Adipocyte (in vitro differentiated cells): ENCODE results near the gene ITIH3.

Experiments used
- DNase-seq: peaks from one replicate; pipeline ENCODE4 v3.0.0-alpha.2; 2015; ENCODE audit warnings: low read depth
- H3K27me3 ChIP-seq: replicated peaks from 2 replicates; pipeline ENCODE4 v1.7.0; 2013; ENCODE audit warnings: mild to moderate bottlenecking, low read length, moderate library complexity; ENCODE audit not compliant: control insufficient read depth, insufficient read depth
- H3K36me3 ChIP-seq: 2 replicates; pipeline ENCODE4 v1.7.0; 2013; ENCODE audit warnings: low read length, mild to moderate bottlenecking, moderate library complexity; ENCODE audit not compliant: control insufficient read depth, insufficient read depth, severe bottlenecking
- H3K4me1 ChIP-seq: 2 replicates; pipeline ENCODE4 v1.7.0; 2013; ENCODE audit warnings: mild to moderate bottlenecking, low read length, moderate library complexity; ENCODE audit not compliant: control insufficient read depth, insufficient read depth
- H3K4me3 ChIP-seq: 2 replicates; pipeline ENCODE4 v1.7.0; 2013; ENCODE audit warnings: mild to moderate bottlenecking, low read length, moderate library complexity
- H3K9ac ChIP-seq: 2 replicates; pipeline ENCODE4 v1.7.0; 2013; ENCODE audit warnings: mild to moderate bottlenecking, low read length, moderate library complexity
- H3K9me3 ChIP-seq: 2 replicates; pipeline ENCODE4 v1.7.0; 2013; ENCODE audit warnings: mild to moderate bottlenecking, low read length, moderate library complexity; ENCODE audit not compliant: control insufficient read depth

Gene ITIH3, protein sequence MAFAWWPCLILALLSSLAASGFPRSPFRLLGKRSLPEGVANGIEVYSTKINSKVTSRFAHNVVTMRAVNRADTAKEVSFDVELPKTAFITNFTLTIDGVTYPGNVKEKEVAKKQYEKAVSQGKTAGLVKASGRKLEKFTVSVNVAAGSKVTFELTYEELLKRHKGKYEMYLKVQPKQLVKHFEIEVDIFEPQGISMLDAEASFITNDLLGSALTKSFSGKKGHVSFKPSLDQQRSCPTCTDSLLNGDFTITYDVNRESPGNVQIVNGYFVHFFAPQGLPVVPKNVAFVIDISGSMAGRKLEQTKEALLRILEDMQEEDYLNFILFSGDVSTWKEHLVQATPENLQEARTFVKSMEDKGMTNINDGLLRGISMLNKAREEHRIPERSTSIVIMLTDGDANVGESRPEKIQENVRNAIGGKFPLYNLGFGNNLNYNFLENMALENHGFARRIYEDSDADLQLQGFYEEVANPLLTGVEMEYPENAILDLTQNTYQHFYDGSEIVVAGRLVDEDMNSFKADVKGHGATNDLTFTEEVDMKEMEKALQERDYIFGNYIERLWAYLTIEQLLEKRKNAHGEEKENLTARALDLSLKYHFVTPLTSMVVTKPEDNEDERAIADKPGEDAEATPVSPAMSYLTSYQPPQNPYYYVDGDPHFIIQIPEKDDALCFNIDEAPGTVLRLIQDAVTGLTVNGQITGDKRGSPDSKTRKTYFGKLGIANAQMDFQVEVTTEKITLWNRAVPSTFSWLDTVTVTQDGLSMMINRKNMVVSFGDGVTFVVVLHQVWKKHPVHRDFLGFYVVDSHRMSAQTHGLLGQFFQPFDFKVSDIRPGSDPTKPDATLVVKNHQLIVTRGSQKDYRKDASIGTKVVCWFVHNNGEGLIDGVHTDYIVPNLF

GRCh38 chr3:52794612-52795099 is at the start of gene ITIH3:
Gene ITIH3 (plus strand): TSS chr3:52794796. CDS start chr3:52794804, 8 bp downstream.
- Histone ChIP-seq H3K36me3 (peaks cover 3% of the 10 kb centered on the region), H3K4me3 (no peak within 1 kb of the TSS), H3K9ac (no peak within 1 kb of the TSS), H3K27me3 (peaks cover 4% of the 10 kb centered on the region), H3K4me1 (peaks cover 8% of the 10 kb centered on the region), H3K9me3 (no peaks in the 10 kb centered on the region)
- DNase-seq: no peak

DNA sequence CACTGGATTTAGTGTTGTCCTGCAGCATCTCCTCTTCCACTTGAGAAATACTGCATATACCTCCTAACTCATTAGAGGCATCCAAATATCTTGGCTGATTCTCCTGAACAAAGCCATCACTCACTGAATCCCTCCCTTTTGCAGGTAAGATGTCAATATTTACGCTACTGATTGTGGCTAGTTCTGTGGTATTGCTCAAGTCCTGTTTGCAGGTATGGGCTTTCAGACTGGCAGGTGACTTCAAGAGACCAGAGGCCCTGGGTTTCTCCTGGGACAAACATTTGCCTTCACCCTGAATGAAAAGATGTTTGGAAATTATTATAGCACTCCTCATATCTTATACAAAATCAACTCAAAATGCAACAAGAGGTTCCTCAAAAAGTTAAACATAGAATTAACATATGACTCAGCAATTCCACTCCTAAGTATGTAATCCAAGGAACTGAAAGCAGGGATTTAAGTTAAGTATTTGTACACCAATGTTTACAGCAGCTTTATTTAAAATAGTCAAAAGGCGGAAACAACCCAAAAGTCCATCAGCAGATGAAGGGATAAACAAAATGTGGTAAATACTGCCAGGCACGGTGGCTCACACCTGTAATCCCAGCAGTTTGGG is 42.4 kb upstream of the ITIH3 start:
- H3K9me3 ChIP-seq: no peaks in the 10 kb centered on the region
- H3K9ac ChIP-seq: no peak overlapping the region
- peak; percentile 67 for DNase-seq
- no peaks in the 10 kb centered on the region for H3K27me3 ChIP-seq
- H3K36me3 ChIP-seq: peaks cover 55% of the 10 kb centered on the region
- H3K4me1 ChIP-seq: no peaks in the 10 kb centered on the region
- no peak overlapping the region for H3K4me3 ChIP-seq

- H3K9ac ChIP-seq: no peak overlapping the region
- H3K4me3 ChIP-seq: no peak overlapping the region
- peaks cover 48% of the 10 kb centered on the region for H3K36me3 ChIP-seq
- no peak for DNase-seq
- H3K9me3 ChIP-seq: no peaks in the 10 kb centered on the region
- no peaks in the 10 kb centered on the region for H3K4me1 ChIP-seq
- H3K27me3 ChIP-seq: no peaks in the 10 kb centered on the region
Measured at GRCh38 chr3:52754373-52754772, 40.2 kb upstream of the ITIH3 start.

DNA sequence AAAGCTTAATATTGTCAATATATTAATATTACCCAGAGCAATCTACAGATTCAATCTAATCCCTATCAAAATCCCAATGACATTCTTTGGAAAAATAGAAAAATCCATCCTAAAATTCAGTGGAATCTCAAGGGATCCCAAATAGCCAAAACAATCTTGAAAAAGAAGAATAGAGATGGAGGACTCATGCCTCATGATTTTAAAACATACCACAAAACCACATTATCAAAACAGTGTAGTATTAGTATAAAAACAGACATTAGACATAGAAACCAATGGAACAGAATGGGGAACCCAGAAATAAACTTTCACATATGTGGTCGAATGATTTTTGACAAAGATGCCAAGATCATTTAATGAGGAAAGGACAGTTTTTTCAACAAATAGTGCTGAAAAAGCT is 38.5 kb upstream of the ITIH3 start:
- no peak overlapping the region for H3K9ac ChIP-seq
- no peak overlapping the region for H3K4me3 ChIP-seq
- no peaks in the 10 kb centered on the region for H3K9me3 ChIP-seq
- no peak for DNase-seq
- peaks cover 40% of the 10 kb centered on the region for H3K36me3 ChIP-seq
- H3K4me1 ChIP-seq: no peaks in the 10 kb centered on the region
- H3K27me3 ChIP-seq: no peaks in the 10 kb centered on the region

DNA sequence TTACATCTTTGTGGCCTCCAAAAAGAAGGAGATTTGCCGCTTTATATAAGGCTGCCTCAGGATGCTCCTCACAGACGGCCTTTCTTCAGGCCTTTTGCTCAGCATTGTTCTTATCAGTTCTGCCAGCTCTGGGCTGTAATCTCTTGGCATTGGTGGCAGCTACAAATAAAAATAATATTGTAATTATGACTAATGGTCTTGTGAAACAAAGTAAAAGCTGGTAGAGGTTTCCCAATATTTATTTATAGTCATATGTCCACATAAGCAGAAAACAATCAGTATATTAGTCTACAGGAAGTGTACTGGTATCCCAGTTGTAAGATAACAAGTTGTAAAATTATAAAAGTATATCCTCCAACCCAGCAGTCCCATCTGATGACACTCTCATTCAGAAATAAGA is 31.1 kb upstream of the ITIH3 start:
- Histone ChIP-seq H3K9me3 (no peaks in the 10 kb centered on the region), H3K36me3 (peaks cover 32% of the 10 kb centered on the region), H3K9ac (no peak overlapping the region), H3K4me1 (peaks cover 14% of the 10 kb centered on the region), H3K4me3 (no peak overlapping the region), H3K27me3 (no peaks in the 10 kb centered on the region)
- peak; percentile 59 for DNase-seq

- peak; percentile 29 for DNase-seq
- peak overlapping the region; percentile 91 for H3K9ac ChIP-seq
Measured at GRCh38 chr3:52769786-52770455, 24.7 kb upstream of the ITIH3 start.

DNA sequence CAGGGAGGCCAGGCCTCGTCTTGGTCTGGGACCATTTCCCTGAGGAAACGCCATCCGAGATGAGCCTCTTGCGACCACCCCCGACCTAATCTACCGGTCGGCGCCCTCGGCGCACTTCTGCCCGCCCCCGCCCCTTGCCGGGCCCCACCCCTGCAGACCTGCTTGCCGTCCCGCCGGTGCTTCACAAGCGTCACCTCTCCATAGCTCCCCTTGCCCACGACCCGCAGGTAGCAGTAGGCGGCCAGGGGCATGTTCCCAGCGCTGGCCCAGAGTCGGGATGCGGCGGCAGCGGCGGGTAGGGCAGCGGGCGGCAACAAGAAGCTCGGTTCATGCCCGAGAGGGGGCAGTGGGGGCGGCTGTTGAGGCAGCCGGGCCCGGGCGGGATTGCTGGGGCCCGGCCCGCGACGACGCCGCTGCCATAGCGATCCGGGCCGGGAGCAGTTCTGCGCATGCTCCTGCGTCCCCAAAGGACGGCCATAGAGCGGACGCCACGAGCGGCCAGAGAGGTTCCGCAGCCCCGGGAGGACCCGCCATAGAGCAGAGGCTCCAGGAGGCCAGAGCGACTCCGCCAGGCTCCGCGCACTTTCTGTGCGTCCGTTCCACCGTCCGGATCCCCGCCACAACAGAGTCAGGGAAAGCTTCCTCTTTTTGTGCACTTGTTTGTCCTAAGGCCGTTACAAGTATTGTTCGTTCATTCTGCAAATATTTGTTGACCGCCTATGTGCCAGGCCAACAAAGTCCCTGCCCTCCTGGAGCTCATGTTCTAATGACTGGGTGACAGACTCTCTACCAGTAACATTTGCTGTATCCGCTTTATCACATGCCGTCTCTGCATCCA is 23.9 kb upstream of the ITIH3 start, which contains the start of gene NEK4:
TSS of gene NEK4 (minus strand) at position 445 of the 838 bp plus-strand sequence. CDS start at position 251, 194 bp downstream.
- peaks cover 6% of the 10 kb centered on the region for H3K36me3 ChIP-seq
- peak within 1 kb of the TSS; percentile 91 for H3K9ac ChIP-seq
- H3K27me3 ChIP-seq: no peaks in the 10 kb centered on the region
- peak within 1 kb of the TSS; percentile 96 for H3K4me3 ChIP-seq
- H3K9me3 ChIP-seq: no peaks in the 10 kb centered on the region
- H3K4me1 ChIP-seq: peaks cover 14% of the 10 kb centered on the region
- peak; percentile 97 for DNase-seq

More at GRCh38 chr3:52769786-52770455, 24.7 kb upstream of the ITIH3 start:
- H3K4me1 ChIP-seq: peaks cover 14% of the 10 kb centered on the region
- H3K9me3 ChIP-seq: no peaks in the 10 kb centered on the region
- no peaks in the 10 kb centered on the region for H3K27me3 ChIP-seq
- peaks cover 13% of the 10 kb centered on the region for H3K36me3 ChIP-seq
- peak overlapping the region; percentile 96 for H3K4me3 ChIP-seq

DNA sequence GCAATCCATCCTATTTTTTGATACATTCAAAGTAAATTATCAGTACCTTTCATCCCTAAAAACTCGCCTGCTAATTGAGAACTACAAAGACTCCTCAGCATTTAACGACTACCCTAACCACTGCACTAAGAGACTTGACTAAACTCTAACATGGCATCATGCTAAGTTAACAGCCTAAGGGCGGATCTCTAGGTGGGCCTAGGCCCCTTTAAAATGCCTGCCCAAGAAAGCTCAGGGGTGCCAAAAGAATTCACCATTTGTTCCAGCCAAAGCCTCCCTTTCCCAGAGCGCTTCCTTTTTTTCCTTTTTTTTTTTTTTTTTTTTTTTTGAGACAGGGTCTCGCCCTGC is 23.3 kb upstream of the ITIH3 start:
- DNase-seq: no peak

GRCh38 chr3:52771702-52772101 is 22.9 kb upstream of the ITIH3 start:
- peaks cover 14% of the 10 kb centered on the region for H3K4me1 ChIP-seq
- peak overlapping the region; percentile 91 for H3K9ac ChIP-seq
- DNase-seq: no peak
- H3K4me3 ChIP-seq: peak overlapping the region; percentile 96
- H3K36me3 ChIP-seq: no peaks in the 10 kb centered on the region
- no peaks in the 10 kb centered on the region for H3K27me3 ChIP-seq
- H3K9me3 ChIP-seq: no peaks in the 10 kb centered on the region

More for the DNA sequence above, 23.3 kb upstream of the ITIH3 start:
- H3K27me3 ChIP-seq: no peaks in the 10 kb centered on the region
- peak overlapping the region; percentile 91 for H3K9ac ChIP-seq
- H3K4me3 ChIP-seq: peak overlapping the region; percentile 96
- H3K36me3 ChIP-seq: peaks cover under 1% of the 10 kb centered on the region
- peaks cover 14% of the 10 kb centered on the region for H3K4me1 ChIP-seq
- H3K9me3 ChIP-seq: no peaks in the 10 kb centered on the region
